ENCODE results near the gene ZYG11A.

DNA sequence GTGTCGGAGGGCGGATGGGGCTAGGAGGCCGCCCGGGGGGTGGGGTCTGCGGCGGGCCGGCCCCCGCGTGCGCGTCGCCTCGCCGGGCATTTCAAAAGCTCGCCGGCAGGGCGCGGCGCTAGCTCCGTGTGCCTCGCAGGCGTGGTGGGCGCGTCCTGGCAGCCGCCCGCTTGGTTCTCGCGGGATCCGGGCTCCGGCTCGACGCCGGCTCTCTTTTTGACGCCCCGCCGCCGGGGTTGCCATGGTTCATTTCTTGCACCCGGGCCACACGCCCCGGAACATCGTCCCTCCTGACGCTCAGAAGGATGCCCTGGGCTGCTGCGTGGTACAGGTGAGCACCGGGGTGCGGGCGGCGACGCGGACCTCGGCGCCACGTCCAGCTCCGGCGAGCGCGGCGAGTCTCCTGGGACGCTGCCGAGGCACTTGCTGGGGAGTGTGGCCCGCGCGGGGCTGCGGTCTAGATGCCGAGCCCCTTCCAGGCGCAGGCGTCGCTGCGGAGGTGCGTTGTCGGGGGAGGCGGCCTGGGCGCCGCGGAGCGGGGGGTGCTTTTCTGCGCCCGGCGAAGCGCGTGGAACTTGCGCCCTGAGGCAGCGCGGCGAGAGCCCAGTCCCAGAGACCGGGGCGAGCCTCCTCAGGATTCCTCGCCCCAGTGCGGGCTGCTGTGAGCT lies at the start of gene ZYG11A:
- TF ChIP-seq POLR2A (IDR thresholded peaks at IDR 0.05): no peak
- TF ChIP-seq, protein P1, sequence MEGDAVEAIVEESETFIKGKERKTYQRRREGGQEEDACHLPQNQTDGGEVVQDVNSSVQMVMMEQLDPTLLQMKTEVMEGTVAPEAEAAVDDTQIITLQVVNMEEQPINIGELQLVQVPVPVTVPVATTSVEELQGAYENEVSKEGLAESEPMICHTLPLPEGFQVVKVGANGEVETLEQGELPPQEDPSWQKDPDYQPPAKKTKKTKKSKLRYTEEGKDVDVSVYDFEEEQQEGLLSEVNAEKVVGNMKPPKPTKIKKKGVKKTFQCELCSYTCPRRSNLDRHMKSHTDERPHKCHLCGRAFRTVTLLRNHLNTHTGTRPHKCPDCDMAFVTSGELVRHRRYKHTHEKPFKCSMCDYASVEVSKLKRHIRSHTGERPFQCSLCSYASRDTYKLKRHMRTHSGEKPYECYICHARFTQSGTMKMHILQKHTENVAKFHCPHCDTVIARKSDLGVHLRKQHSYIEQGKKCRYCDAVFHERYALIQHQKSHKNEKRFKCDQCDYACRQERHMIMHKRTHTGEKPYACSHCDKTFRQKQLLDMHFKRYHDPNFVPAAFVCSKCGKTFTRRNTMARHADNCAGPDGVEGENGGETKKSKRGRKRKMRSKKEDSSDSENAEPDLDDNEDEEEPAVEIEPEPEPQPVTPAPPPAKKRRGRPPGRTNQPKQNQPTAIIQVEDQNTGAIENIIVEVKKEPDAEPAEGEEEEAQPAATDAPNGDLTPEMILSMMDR (IDR thresholded peaks at IDR 0.05): no peak
